ENCODE results near the gene MEIOSIN. TPM values are rescaled to one million over a fixed set of nuclear protein-coding genes. Genes with fewer than 3 reads are reported as not detected.
A peak's percentile ranks its signal among the peaks of the same experiment; 100 is the strongest.

Gene MEIOSIN
- total and polyA plus RNA-seq, 4 experiments from 2014 or later = not detected

- Histone ChIP-seq H3K27ac (ENCODE audit: low read depth, low read length) (no peak overlapping the region), H3K9me3 (ENCODE audit: control insufficient read depth in 1 of 2, low read length in 2 of 2) (no peaks in the 10 kb centered on the region), H3K36me3 (ENCODE audit: insufficient read depth, low read length) (peaks cover 20% of the 10 kb centered on the region), H3K27me3 (ENCODE audit: insufficient read depth, low read length) (peaks cover 4% of the 10 kb centered on the region), H3K4me3 (ENCODE audit: low read length in 2 of 2) (no peak overlapping the region), H3K4me1 (ENCODE audit: insufficient read depth, low read length) (peaks cover 2% of the 10 kb centered on the region)
- H3K4me1 Mint-ChIP-seq = peaks cover 6 to 16% (median 8%) of the 10 kb centered on the region in 4 donors
- POLR2A ChIA-PET (ENCODE audit: partially characterized antibody) = interaction anchor here (0.7 kb wide), 1 partner anchor 15 kb away, joined by 3 read pairs; no protein-coding TSS in a partner anchor
- H3K27me3 Mint-ChIP-seq = peaks cover 2 to 6% of the 10 kb centered on the region in 2 donors
- no peak overlapping the region for H3K27ac Mint-ChIP-seq
- DNase-seq = no peak
- peaks cover 29 to 32% of the 10 kb centered on the region in 2 donors for H3K36me3 Mint-ChIP-seq
- CTCF ChIA-PET (ENCODE audit: partially characterized antibody) = no interaction called here
- intact Hi-C loops (cut with micrococcal nuclease) = no loop called here
- H3K9me3 Mint-ChIP-seq = no peaks in the 10 kb centered on the region
- H3K4me3 Mint-ChIP-seq = no peak overlapping the region
These were observed 51.9 kb downstream of the MEIOSIN start for GRCh38 chr19:45785097-45785496.

- ChIA-PET POLR2A (ENCODE audit: partially characterized antibody) (no interaction called here), CTCF (ENCODE audit: partially characterized antibody) (no interaction called here)
- Mint-ChIP-seq H3K4me1 (peaks cover 8 to 15% (median 10%) of the 10 kb centered on the region in 4 donors), H3K9me3 (no peaks in the 10 kb centered on the region), H3K4me3 (no peak overlapping the region), H3K27ac (no peak overlapping the region), H3K36me3 (peaks cover 32 to 33% of the 10 kb centered on the region in 2 donors), H3K27me3 (peaks cover 1 to 4% of the 10 kb centered on the region in 2 donors)
- H3K27ac ChIP-seq (ENCODE audit: low read depth, low read length) = no peak overlapping the region
- no peak overlapping the region for H3K4me3 ChIP-seq (ENCODE audit: low read length in 2 of 2)
- DNase-seq = no peak
- H3K36me3 ChIP-seq (ENCODE audit: insufficient read depth, low read length) = peaks cover 20% of the 10 kb centered on the region
- intact Hi-C loops (cut with micrococcal nuclease) = no loop called here
- H3K27me3 ChIP-seq (ENCODE audit: insufficient read depth, low read length) = no peaks in the 10 kb centered on the region
- H3K4me1 ChIP-seq (ENCODE audit: insufficient read depth, low read length) = peaks cover 7% of the 10 kb centered on the region
- H3K9me3 ChIP-seq (ENCODE audit: control insufficient read depth in 1 of 2, low read length in 2 of 2) = no peaks in the 10 kb centered on the region
These were observed 52.7 kb downstream of the MEIOSIN start for GRCh38 chr19:45785781-45786532.

- Mint-ChIP-seq H3K36me3 (peaks cover 32 to 35% of the 10 kb centered on the region in 2 donors), H3K4me3 (no peak overlapping the region), H3K27ac (no peak overlapping the region), H3K27me3 (peaks cover 0 to 2% of the 10 kb centered on the region in 2 donors), H3K4me1 (peaks cover 11 to 18% (median 14%) of the 10 kb centered on the region in 4 donors), H3K9me3 (no peaks in the 10 kb centered on the region)
- intact Hi-C loops (cut with micrococcal nuclease) = no loop called here
- Histone ChIP-seq H3K4me1 (ENCODE audit: insufficient read depth, low read length) (peaks cover 12% of the 10 kb centered on the region), H3K9me3 (ENCODE audit: control insufficient read depth in 1 of 2, low read length in 2 of 2) (no peaks in the 10 kb centered on the region), H3K27me3 (ENCODE audit: insufficient read depth, low read length) (no peaks in the 10 kb centered on the region), H3K4me3 (ENCODE audit: low read length in 2 of 2) (no peak overlapping the region), H3K27ac (ENCODE audit: low read depth, low read length) (no peak overlapping the region), H3K36me3 (ENCODE audit: insufficient read depth, low read length) (peaks cover 20% of the 10 kb centered on the region)
- DNase-seq = no peak
- POLR2A ChIA-PET (ENCODE audit: partially characterized antibody) = no interaction called here
- CTCF ChIA-PET (ENCODE audit: partially characterized antibody) = no interaction called here
These were observed 53.3 kb downstream of the MEIOSIN start for GRCh38 chr19:45786533-45786894.

- H3K4me3 ChIP-seq (ENCODE audit: low read length in 2 of 2) = no peak overlapping the region
- Mint-ChIP-seq H3K36me3 (peaks cover 32 to 45% of the 10 kb centered on the region in 2 donors), H3K4me1 (peaks cover 28 to 40% (median 33%) of the 10 kb centered on the region in 4 donors), H3K4me3 (peak overlapping the region in 2 of 8 donors; percentile 31 to 34), H3K27me3 (peaks cover 2 to 12% of the 10 kb centered on the region in 2 donors), H3K27ac (peak overlapping the region in 2 of 7 donors; percentile 34 to 69), H3K9me3 (no peaks in the 10 kb centered on the region)
- intact Hi-C loops (cut with micrococcal nuclease) = no loop called here
- H3K27me3 ChIP-seq (ENCODE audit: insufficient read depth, low read length) = no peaks in the 10 kb centered on the region
- peaks cover 20% of the 10 kb centered on the region for H3K36me3 ChIP-seq (ENCODE audit: insufficient read depth, low read length)
- ChIA-PET POLR2A (ENCODE audit: partially characterized antibody) (interaction anchor here (1.0 kb wide), 2 partner anchors 20 to 72 kb away, joined by 3 to 7 read pairs; partner anchors contain the start of gene SIX5), CTCF (ENCODE audit: partially characterized antibody) (interaction anchor here (1.1 to 1.6 kb wide), 2 partner anchors 10 to 20 kb away, joined by 5 read pairs; partner anchors contain the start of gene SIX5)
- no peak for DNase-seq
- no peaks in the 10 kb centered on the region for H3K9me3 ChIP-seq (ENCODE audit: control insufficient read depth in 1 of 2, low read length in 2 of 2)
- H3K4me1 ChIP-seq (ENCODE audit: insufficient read depth, low read length) = peaks cover 32% of the 10 kb centered on the region
- no peak overlapping the region for H3K27ac ChIP-seq (ENCODE audit: low read depth, low read length)
These were observed 56.0 kb downstream of the MEIOSIN start for GRCh38 chr19:45789035-45789786.

- H3K27ac Mint-ChIP-seq = peak overlapping the region in 6 of 7 donors; percentile 1 to 96 (median 70)
- H3K4me3 ChIP-seq (ENCODE audit: low read length in 2 of 2) = peak overlapping the region in 1 of 2 donors; percentile 62
- peaks cover 31 to 46% (median 36%) of the 10 kb centered on the region in 4 donors for H3K4me1 Mint-ChIP-seq
- H3K27me3 Mint-ChIP-seq = peaks cover 7 to 17% of the 10 kb centered on the region in 2 donors
- peaks cover 20% of the 10 kb centered on the region for H3K36me3 ChIP-seq (ENCODE audit: insufficient read depth, low read length)
- peaks cover 4% of the 10 kb centered on the region for H3K27me3 ChIP-seq (ENCODE audit: insufficient read depth, low read length)
- CTCF ChIA-PET (ENCODE audit: partially characterized antibody) = interaction anchor here (1.1 to 1.3 kb wide), 3 partner anchors 8 to 21 kb away, joined by 4 to 6 read pairs (median 4); partner anchors contain the start of gene SIX5
- DNase-seq = peak; percentile 48 to 68 (median 62)
- intact Hi-C loops (cut with micrococcal nuclease) = loop anchor here (10.0 kb wide), 1 partner anchor 204 kb away; the partner anchor contains the start of gene CCDC61
- H3K4me3 Mint-ChIP-seq = peak overlapping the region; percentile 73 to 92 (median 88)
- no peak overlapping the region for H3K27ac ChIP-seq (ENCODE audit: low read depth, low read length)
- POLR2A ChIA-PET (ENCODE audit: partially characterized antibody) = interaction anchor here (1.4 to 3.8 kb wide), 2 partner anchors 12 to 21 kb away, joined by 4 to 56 read pairs; partner anchors contain the start of gene SIX5
- H3K9me3 ChIP-seq (ENCODE audit: control insufficient read depth in 1 of 2, low read length in 2 of 2) = no peaks in the 10 kb centered on the region
- H3K4me1 ChIP-seq (ENCODE audit: insufficient read depth, low read length) = peaks cover 32% of the 10 kb centered on the region
- H3K9me3 Mint-ChIP-seq = no peaks in the 10 kb centered on the region
- H3K36me3 Mint-ChIP-seq = peaks cover 32 to 45% of the 10 kb centered on the region in 2 donors
These were observed 57.7 kb downstream of the MEIOSIN start for GRCh38 chr19:45790942-45791341.

GRCh38 chr19:45791744-45792469 lies 58.7 kb downstream of the MEIOSIN start:
- POLR2A ChIA-PET (ENCODE audit: partially characterized antibody) = interaction anchor here (1.4 to 3.8 kb wide), 5 partner anchors 13 to 203 kb away, joined by 3 to 56 read pairs (median 8); partner anchors contain the start of genes CCDC61, SIX5 and SYMPK
- Histone ChIP-seq H3K27ac (ENCODE audit: low read depth, low read length) (no peak overlapping the region), H3K4me3 (ENCODE audit: low read length in 2 of 2) (peak overlapping the region; percentile 33 to 62), H3K4me1 (ENCODE audit: insufficient read depth, low read length) (peaks cover 32% of the 10 kb centered on the region), H3K36me3 (ENCODE audit: insufficient read depth, low read length) (peaks cover 17% of the 10 kb centered on the region), H3K27me3 (ENCODE audit: insufficient read depth, low read length) (peaks cover 4% of the 10 kb centered on the region), H3K9me3 (ENCODE audit: control insufficient read depth in 1 of 2, low read length in 2 of 2) (no peaks in the 10 kb centered on the region)
- H3K4me3 Mint-ChIP-seq = peak overlapping the region; percentile 82 to 92 (median 89)
- peaks cover 31 to 46% (median 36%) of the 10 kb centered on the region in 4 donors for H3K4me1 Mint-ChIP-seq
- peak in 2 of 5 donors; percentile 13 to 22 for DNase-seq
- CTCF ChIA-PET (ENCODE audit: partially characterized antibody) = interaction anchor here (1.1 to 12.2 kb wide), 4 partner anchors 13 to 23 kb away, joined by 4 to 238 read pairs (median 6); partner anchors contain the start of gene SIX5
- H3K27me3 Mint-ChIP-seq = peaks cover 8 to 20% of the 10 kb centered on the region in 2 donors
- H3K27ac Mint-ChIP-seq = peak overlapping the region; percentile 61 to 96 (median 86)
- H3K9me3 Mint-ChIP-seq = no peaks in the 10 kb centered on the region
- H3K36me3 Mint-ChIP-seq = peaks cover 24 to 42% of the 10 kb centered on the region in 2 donors
- intact Hi-C loops (cut with micrococcal nuclease) = loop anchor here (1.0 to 10.0 kb wide), 4 partner anchors 22 to 203 kb away; partner anchors contain the start of genes CCDC61 and SYMPK
